Activated CD8-positive, alpha-beta memory T cell treated with anti-CD3 and anti-CD28 coated beads, Interleukin-2, amount 50 U/mL, for 4 hours (primary cell): ENCODE data around the gene ZFAND3.
"Not testable (repeated sequence)": the region's sequence is repeated elsewhere in the genome, so short reads cannot be mapped to it uniquely, and the experiment has no call there.

Source experiments
- DNase-seq: peaks from one replicate; pipeline ENCODE4 v3.0.0-alpha.2; 2020

ZFAND3 gene

DNA sequence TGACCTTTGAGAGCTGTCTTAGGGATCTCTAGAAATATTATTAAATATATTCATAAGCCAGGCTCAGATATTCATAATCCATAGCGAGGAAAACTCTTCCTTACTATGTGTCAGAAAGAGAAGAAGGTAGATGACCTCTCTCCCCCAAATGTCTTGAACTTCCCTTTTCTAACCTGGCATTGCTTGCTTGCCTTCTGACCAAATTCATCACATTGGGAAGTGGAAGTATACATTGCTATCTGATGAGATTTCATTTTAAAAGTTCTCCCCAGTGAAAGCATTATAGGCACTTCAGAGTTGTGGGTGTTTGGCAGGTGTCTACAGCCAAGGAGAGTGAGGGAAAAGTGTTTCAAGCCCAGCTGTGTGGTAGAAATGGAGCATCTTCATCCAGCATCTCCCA is 197.3 kb downstream of the ZFAND3 start:
- no peak for DNase-seq

DNA sequence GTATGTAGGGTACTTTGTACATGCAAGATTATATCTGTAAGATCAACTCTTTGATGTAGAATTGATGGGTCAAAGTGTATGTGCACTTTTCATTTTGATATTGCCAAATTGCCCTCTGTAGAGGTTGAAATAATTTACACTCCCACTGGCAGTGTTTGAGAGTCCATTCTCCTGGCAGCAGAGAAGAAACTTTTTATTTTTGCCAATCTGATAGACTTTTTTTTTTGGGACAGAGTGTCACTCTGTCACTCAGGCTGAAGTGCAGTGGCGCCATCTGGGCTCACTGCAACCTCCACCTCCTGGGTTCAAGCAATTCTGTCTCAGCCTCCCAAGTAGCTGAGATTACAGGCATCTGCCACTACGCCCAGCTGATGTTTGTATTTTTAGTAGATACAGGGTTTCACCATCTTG is 199.2 kb downstream of the ZFAND3 start:
- DNase-seq: no peak

DNA sequence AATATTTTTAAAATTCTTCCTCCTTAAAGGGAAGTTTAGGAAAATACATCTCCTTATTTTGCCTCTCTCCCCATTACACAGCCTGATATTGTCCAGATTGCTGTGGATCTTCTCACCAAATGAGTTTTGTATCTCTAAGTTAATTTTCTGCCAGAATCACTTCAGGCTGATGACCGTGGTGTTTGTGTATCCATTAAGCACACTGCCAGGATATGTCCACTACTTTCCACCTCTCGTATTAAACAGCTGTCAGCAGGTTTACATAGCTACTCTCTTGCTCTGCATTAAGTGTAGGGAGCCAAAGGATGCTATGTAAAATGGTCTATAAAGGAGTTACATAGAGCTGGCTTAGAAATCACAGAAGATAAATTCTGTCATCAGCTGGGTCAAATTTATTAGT is 201.1 kb downstream of the ZFAND3 start:
- no peak for DNase-seq

DNA sequence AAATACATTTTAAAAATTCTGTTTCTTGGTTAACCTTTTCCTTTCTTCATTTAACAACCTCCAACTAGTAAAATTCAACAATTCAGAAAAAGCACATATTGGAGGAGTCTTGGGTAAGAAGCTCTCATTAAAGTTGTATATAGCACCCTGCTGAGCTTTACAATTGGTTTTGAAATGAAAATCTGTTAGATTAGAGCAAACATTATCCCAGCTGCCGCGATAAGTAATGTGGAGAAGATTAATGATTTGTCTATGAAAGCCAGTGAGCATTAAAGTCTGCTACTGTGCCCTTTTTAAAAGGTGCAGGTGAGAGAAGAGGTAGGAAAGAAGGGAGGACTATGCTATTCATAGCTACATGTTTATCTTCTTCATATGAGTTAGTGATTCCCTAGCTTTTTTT is 201.5 kb downstream of the ZFAND3 start:
- DNase-seq: no peak

DNA sequence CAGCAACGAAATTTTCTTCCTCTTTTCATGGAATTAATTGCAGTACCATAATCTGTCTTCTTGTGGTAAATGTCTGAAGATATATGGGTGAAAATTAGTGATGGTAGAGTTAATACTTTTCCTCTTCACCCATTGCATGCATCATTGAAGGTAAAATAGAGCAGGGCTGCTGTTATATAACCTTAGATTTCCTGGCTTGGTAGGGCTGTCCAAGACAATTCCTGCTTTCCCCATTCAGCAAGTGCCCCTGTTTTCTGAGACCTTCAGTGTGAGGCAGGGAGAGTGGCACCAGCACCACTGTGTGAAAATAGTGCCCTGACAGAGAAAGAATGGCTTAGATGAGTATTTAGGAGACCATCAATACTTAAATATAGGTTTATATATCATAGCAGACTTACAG is 202.0 kb downstream of the ZFAND3 start:
- no peak for DNase-seq

DNA sequence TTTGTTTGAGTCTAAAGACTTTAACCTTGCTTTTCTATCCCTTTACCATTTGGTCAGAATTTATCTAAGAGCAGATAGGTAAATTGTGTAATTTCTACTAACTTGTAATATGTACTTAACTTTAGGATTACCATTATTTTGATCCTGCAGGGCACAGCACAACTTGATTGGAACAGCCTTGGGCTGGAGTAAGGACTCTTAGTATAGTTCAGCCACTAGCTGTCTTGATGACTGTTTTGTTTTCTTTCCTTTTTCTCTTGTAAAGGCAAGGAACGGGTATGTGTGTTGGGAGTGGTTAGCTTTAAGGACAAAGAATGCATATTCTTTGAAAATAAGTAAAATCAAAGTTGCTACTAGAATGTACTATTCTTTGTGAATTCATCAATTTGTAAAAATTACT is 203.2 kb downstream of the ZFAND3 start:
- DNase-seq: no peak

DNA sequence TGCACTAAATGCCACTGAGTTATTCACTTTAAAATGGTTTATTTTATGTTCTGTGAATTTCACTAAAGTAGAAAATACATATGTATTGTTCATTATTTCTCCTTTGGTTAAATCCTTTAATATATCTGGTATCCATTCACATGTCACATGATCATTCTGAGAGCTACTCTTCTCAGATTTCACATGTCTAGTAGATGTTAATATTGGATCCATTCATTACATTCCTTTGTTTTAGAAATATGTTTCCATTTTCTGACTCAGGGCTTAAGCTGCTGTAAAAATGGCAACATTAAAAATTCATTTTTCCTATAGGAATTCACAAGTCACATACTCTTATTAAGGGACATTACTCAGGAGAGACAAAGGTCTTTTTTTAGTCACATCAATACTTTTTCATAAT is 205.4 kb downstream of the ZFAND3 start:
- no peak for DNase-seq

DNA sequence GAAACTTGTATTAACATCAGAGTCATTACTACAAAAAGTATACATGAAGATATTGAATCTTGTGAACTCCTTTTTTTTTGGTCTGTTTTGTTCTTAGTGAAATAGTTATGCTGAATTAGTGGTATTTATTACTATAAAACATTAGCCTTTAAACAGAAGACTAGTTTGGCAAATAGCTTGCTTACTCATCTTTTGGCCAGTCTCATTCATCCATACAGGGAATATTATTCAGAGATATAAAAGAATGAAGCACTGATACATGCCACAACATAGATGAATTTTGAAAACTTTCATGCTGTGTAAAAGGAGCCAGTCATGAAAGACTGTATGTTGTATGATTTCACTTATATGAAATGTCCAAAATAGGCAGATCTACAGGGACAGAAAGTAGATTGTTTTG is 205.9 kb downstream of the ZFAND3 start:
- DNase-seq: no peak

DNA sequence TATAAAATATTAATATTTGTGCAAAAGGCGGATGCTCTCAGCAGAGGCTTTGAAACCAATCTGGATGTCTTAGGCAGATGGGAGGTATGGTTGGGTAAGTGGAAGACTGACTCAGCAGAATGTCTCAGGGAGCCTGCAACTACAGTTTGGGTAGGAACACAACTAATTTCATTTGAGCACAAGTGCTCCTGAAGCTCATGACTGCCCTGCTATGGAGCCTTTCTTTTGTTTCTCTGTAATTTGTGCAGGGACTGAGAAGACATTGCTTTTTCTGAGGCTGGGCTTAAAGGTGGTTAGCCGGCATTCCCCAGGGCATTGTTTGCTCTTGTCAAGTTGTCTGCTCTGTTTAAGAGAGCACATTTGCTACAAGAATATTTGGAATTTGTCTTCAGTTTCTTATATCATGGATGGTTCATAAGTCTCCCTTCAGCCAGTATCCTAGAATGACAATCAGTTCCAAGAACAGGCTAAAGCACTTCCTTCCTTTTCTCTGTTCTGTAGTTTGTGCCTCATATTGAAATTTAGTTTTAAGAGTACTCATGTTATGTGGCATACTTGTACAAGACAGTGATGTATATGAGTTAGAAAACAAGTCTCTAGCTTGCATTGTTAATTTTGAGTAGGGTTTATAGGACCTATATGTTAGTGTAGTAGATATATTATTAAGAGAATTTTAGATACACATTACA is 208.3 kb downstream of the ZFAND3 start:
- no peak for DNase-seq

DNA sequence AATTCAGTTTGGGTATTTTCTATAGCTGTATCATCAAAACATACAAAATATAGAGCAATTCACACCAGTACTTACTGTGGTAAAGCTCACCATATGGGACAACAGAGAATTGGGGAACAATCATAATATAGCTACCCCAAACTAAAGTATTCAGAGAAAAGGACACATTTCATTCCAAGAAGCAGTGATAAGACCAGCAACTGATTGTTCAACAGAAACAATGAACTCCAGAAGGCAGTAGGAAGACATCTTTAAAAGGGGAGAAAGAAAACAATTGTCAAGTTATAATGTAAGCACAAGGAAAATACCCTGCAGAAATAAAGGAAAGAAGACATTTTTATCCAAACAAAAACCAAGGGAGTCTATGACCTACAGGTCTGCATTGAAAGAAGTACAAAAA is 210.9 kb downstream of the ZFAND3 start:
- DNase-seq: no peak

DNA sequence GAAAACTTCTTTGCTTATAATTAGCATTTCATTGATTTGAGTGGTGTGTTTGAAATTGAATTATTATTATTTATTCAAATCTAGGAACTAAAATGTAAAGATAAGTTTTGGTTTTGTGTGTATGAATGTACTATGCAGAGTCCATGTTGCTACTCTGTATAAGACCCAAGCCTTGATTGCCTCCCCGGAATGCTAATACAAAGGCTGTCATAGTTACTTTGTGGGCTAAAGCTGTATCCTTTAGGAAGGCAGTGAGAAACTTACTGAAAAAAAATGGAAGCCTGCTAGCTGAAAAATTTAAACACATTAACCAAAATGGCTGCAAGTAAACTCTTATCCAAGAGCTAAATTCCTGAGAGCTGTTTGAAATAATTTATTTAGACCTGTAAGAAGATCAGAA is 213.3 kb downstream of the ZFAND3 start:
- no peak for DNase-seq

DNA sequence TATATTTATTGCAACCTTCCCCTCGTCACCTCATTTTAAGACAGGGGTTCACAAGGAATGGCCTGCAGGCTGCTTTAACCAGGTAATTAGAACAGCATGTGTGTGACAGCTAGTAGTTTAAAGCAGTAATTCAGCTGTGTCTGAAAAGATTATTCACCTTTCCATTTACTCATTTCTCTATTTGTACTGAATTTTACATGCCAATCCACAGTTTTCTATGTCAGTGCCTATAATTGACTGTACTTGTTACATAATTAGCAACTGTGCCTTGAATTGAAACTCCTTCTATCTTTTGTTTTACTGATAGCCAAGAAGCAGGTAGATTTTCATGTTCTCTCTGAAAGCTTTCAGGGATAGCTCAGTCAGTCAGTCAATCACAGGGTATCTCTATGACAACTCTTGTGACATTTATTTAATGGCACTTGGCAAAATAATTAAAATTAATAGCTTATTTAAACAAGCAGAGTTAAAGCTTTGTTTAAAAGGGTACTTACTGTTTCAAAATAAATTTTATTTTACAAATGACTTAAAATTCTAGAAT is 214.0 kb downstream of the ZFAND3 start:
- no peak for DNase-seq

DNA sequence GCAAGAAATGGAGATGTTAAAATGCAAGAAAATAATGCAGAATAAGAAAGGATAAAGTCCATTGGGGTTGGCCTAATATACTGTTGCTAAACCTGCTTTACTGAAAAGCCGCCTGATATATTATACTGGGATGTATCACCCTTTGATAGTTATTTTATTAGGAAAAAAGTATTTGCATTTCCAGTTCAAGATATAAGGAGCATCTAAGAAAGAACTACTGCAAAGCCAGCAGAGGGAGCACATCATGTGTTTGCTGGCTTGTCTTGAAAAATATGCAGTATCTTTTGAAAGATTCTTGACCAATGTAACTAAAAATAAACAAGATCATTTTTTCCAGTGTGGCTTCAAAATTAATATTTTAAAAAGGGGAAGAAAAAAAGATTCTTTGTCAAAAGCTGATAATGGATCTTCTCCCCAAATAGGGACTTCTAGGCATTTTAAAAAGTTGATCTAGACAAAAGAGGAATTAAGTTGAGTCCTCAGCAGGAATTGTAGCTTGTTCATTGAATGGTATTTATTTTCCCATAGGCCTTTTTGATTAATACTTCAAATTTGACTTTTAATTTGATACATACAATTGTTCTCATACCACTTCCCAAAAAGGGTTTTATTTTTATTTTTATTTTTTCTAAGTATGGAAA is 214.9 kb downstream of the ZFAND3 start:
- no peak for DNase-seq

DNA sequence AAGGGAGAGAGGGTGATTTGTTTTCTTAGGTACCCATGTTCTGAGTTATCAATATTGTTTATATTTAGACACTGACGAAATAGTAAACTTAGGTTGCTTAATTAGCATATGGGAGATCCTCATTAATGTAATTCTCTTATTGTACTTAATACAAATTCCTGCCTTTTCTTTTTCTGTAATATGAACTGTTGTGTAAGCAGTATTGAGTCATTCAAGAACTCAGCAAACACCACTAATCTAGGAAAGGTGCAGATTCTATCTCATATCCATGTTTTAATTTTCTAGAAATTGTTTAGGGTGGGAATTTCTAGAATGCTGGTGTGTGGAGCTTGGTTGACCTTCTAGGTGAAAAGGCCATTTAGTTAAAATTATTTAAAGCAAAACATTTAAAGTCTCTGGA is 216.0 kb downstream of the ZFAND3 start:
- DNase-seq: no peak

DNA sequence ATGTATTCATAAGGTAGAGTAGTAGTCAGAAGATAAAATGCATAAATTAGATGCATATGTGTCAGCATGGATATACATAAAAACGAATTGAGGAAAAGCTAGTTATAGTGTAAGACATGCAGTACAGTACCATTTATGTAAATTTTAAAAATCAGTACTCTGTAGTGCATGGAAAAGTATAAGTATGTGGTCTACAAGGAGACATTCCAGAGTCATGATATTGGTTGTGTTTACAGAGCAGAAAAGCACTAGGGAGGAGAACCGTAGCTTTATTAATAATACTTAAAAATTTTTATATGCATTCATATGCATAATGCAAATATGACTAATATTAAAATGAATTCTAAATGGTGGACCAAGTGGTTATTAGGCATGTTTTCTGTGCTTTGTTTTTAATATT is 220.0 kb downstream of the ZFAND3 start:
- no peak for DNase-seq

DNA sequence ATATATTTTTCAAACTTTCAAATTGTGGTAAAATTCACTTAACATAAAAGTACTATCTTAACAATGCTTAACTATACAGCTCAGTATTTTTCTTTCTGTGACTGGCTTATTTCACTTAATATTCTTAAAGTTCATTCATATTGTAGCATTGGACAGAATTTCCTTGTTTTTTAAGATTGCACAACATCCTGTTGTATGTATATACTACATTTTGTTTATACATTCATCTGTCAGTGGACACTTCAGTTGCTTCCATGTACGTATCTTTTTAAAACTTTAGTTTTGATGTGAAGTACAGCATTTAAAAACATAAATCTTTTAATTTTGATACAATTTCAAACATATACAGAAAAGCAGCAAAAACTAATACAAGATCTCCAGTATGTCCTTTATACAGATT is 220.7 kb downstream of the ZFAND3 start:
- DNase-seq: no peak

DNA sequence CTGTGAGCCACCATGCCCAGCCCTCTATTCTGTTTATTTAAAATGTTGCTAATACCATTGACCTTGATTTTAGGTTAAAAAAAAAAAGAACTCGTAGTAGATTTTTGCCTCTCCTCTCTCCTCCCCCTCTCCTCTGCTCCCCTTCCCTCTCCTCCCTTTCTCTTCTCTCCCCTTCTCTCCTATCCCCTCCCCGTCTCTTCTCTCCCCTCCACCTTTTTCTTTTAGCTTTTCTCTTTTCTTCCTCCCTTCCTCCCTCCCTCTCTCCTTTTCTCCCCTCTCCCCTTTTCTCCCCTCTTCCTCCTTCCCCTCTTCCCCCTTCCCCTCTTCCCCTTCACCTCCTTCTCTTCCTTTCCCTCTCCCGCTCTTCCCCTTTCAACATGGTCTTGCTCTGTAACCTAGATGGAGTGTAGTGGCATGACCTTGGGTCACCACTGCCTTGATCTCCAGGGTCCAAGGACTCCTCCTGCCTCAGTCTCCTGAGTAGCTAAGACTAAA is 223.8 kb downstream of the ZFAND3 start:
- DNase-seq: no peak

DNA sequence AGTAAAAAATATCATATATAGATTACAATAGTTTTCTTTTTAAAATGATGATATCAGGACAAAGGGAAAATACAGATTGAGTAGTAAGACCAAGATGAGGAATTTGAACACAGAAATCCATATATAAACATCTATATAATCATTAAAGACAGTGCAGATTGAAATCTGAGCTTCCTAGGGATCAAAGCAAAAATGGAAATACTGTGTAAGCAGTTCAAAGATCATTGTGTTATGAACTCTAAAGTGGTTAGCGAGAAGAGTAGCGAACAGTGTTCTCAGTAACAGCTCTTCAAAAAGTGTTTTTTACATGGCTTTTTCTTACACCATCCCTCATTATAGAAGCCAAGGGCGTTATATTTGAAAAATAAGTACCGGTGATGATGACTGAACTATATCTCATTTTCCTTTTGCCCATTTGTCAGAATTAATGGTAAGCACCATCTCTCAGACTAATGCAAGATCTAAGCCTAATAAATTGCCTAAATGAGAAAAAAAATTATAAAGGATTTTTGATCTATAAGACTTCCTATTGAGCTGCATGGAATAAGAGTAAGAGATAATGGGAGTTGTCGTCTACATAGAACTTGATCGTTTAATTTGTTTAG is 226.3 kb downstream of the ZFAND3 start:
- no peak for DNase-seq

DNA sequence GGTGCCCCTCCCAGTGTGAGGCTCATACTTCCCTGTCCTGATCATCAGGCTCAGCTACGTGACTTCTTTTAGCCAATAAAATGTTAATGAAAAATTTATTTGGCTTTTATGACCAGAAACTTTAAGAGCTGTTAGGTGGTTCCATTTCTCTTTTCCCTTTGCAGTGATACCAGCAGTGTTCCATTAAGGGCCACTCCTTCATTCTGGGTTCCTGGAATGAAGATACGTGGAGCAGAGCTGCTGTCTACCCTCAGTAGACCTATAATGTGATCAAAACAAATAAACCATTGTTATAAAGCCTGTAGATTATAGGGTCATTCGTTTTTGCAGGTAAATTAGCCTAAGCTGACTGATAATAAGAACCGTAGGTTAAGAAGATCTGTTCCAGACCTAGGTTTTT is 228.0 kb downstream of the ZFAND3 start:
- no peak for DNase-seq

DNA sequence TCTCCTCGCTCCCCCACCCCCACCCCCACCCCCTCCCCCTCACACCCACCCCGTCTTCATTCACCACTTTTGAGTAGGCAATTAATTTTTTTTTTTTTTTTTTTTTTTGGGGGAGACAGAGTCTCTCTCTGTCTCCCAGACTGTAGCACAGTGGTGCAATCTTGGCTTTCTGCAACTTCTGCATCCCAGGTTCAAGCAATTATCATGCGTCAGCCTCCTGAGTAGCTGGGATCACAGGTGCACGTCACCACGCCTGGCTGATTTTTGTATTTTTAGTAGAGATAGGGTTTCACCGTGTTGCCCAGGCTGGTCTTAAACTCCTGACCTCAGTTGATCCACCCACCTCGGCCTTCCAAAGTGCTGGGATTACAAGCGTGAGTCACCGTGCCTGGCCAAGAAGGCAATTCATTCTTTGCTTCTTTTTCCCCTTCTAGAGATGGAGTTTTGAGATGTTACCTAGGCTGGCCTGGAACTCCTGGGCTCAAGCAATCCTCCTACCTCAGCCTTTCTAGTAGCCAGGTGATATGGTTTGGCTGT is 230.4 kb downstream of the ZFAND3 start:
- DNase-seq: not testable (repeated sequence)

DNA sequence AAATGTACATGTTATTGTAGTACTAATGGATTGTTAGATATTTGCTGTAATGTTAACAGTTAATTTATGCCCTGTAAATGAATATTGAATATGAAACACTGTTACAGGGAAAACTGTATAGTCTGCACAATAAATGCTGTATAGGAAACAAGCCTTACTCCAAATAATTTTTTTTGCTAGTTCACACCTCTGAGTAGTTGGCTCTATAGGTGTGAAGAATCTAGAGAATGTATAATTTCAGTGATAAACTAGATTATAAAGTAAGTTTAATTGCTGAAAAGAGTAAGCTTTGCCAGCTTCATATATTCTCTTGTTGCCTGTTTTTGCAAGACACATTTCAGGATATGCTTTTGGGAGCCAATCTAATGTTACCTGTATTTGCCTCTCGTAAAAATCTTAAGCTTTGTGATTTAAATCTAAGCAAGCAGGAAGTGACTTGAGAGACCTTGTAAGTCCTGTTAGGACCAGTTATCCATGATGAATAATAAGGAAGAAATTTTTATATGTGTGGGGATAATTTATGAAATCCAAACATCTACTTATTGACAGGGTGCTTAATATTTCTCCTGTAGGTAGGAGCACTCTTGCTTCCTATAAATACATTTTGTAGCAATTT is 232.4 kb downstream of the ZFAND3 start:
- DNase-seq: no peak

DNA sequence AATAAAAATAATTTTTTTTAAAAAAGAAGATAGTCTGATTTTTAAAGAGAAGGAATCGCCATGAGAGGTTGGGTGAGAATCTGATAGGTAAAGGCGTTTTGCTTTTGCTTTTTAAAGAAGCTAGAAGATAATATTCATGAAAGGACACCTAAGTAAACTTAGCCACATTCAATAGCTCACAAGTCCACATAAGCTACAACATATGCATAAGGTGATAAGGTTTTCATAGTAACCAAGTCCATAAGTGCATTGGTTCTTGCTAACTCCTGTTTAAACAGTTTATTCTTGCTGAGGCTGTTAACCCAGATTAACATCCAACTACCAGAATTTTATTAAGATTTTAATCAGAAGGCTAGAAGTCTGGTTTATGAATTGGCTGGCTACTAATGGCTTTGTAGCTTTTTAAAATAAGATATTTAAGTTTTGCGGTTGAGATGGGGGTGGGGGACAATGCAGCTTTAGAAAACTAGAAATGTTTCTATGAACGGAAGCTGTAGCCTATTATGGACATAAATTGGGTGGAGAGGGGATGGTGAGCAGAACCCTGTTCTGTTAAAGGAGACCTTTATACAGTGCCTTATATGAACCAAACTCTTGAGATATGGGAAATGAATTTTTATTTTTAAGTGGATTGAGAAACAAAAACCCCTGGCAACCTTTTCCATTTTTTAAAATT is 235.1 kb downstream of the ZFAND3 start:
- DNase-seq: no peak

DNA sequence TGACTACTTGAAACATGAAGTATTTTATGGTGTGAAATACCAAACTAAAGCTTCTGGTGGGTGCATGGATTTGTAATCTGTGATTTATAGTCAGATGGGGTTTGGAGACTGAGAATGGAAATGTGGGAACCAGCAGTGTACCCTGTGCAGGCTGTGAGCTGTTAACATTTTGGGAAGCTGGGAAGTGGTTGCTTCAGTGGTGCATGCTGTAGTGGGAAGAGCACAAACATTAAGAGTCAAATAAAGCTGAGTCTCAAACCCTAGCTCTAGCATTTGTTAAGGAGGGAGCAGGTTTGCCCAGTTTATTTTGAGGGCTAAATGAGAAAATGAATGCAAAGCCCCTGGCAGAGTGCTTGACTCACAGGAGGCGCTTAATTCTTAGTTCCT is 235.7 kb downstream of the ZFAND3 start:
- DNase-seq: no peak
